CD4-positive, alpha-beta T cell treated with Interleukin-6 at 100 ng/mL for 8 hours (primary cell): ENCODE measurements around the gene MED12L.

Source experiments
- DNase-seq: peaks from one replicate; pipeline ENCODE4 v3.0.0-alpha.2; 2020; ENCODE audit warnings: mixed read lengths, low spot score

MED12L gene

GRCh38 chr3:151425627-151426340, 340.3 kb downstream of the MED12L start:
- DNase-seq, result no peak

DNA sequence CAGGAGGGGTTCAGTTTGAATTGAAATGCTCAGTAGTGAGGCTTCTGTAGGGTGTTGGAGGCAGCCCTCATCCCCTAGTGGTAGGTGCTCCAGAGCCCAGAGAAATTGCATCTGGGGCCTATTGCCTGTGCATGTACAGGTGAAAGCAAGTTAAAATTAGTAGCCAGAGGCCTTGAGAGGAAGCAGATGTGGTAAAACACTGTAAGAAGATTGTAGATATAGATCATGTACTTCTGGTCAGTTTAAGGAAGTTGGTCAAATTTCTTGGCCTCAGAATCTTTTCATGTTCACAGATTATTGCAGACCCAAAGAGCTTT, 340.8 kb downstream of the MED12L start:
- DNase-seq, result no peak

GRCh38 chr3:151428386-151428785, 342.9 kb downstream of the MED12L start:
- no peak for DNase-seq

DNA sequence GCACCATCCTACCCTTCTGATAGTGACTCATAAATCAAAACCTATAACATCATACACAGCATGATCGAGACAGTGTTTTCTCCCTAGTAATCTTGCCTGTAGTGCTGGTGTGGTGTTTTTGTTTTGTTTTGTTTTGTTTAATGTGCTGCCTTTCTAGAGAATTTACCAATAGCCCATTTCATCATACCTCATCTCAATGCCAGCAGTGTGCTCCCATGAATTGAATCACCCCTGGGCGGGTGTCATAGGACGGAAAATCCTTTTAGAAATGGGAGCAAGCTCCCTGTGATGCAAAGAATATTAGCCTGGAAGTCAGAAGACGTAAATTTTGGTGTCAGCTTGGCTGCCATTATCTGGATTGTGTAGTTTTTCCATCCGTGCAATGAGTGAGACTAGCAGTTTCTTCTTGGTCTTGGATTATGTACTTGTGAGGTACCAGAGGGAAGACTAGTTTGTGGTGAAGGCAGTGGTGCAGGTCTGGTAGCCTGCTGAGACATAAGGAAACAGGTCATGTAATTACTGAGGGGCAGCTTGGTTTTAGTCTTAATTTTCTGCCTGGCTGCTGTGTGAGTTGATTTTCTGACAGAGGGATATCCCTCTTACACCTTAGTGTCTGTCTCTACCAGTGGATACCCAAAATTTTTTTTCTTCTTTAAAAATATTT, 345.5 kb downstream of the MED12L start:
- no peak for DNase-seq

GRCh38 chr3:151431940-151432339, 346.5 kb downstream of the MED12L start:
- no peak for DNase-seq

GRCh38 chr3:151432616-151433372, 347.3 kb downstream of the MED12L start:
- no peak for DNase-seq

DNA sequence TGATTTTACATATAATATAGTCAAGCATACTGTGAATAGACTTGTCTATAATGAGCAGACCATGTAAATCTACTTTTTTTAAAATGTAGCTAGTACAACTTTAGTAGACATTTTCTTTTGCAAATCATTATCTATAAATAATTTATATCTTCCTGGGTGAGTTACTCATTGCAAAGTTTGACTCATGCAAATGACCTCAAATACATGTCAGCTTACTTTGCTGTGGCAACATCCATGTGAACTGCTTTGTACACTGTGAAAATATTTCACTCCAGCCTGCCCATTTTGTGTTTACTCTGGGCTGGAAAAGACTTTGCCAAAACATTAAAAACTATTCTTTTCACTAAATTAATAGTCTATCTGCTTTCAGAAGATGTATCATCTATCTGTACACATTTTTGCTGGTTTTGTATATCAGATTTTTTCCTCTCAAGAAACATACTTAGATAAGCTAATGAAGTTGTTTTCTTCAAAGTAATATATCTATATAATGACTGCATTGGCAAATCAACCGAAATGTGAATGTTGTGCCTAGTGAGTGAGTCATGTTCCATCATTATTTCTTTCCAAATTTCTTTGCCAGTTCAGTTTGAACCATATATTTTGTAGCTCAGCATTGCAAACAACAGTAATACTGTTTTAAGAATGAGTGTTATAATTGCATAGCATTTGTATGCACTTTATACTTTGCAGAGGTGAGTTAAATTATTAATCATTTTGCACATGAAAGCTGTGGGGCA, 348.9 kb downstream of the MED12L start:
- no peak for DNase-seq

DNA sequence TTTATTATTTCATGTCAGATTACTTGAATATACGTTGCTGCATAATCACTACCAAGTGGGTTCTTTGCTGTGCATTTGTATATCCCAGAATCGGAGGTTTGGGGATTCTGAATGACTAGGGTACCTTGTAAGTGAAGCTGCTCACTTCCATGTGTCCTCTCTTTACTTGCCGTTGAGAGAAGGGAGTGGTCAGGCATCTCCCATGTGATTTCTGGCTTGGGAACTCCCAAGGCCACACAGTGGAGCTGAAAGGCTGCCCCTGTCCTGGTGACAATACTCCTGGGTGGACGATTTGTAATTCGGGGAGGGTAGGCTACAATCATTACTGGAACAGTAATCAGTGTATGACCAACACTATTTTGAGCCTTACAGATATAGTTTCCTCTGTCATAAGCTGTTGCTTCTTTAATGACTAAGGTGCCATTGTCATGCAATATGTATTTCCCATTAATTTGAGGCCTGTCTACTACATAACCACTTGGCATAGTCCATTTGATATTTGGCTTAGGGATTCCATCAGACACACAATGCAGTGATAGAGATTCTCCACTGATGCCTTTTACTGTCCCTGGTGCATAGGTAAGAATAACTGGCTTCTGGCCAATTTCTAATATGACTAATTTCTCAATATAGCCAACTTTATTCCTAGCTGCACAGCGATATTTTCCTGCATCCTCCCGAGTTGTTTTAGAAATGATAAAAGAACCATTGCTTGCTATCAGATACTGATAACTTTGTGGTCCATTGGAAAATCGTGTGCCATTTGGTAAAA, 351.4 kb downstream of the MED12L start:
- no peak for DNase-seq

DNA sequence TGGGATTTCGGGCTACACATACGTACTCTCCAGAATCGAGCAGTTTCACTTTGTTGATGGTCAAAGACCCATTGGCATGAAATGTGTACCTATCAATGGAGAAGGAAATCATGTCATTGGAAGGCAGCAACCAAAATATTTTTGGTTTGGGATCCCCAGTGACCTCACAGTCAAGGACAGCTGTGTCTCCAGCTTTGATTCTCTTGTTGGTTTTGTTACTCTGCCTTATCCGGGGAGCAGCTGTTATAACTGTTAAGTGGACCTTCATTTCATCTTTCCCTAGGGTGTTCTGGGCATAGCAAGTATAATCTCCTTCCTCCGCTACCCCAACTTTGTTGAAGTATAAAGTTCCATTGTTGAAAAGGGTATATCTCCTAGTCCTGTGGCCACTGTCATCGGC, 352.4 kb downstream of the MED12L start:
- no peak for DNase-seq

DNA sequence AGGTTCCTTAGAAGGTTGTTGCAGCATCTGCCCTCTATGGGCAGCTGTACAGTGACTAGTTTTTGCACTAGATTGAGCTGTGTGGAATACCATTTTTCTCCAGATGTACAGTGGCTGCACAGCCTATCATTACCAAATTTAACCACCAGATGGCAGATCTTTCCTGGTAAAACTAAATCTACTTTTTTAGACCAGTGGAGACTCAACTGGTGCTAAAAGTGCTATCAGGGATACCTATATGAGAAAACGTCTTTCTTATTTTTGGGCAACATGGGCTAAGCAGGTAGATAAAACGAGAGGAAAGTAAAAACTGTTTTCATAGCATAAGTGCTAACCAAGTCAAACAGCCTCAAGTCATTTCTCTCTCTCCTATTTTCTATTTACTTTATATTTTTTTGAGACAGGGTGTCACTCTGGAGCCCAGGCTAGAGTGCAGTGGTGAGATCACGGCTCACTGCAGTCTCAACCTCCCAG, 354.2 kb downstream of the MED12L start:
- peak; percentile 15 for DNase-seq

DNA sequence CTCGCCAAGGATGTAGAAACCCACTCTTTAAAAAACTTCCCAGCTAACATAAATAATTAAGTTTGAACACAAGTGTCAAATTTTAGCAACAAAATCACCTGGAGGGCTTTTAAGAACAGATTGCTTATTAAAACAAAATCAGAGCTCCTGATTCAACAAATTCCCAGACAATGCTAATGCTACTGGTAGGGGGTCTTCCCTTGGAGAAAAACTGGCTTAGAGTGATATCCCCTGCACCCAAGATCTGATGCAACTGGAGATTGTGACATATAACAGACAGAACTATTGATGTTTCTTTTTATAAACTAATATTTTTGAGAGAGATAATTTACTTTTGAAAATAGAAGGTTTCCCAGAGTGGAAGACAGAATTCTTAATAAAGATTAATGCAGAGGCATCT, 355.5 kb downstream of the MED12L start:
- no peak for DNase-seq

DNA sequence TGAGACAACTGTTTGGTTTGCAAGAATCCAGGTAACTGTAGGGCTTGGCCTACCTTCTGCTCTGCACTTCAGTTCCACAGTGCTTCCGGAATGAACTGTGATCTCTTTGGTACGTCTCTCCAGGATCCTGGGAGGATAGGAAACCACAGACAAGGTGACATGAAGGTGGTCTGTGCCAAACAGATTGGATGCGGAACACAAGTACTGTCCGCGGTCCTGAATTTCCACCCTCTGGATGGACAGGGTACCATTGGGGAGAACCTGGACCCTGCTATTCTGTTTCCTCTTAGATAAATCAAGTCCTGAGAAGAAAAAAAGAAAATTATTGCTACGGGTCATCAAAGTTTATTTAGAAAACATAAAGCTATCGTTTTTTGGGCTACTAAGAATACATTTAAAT, 358.1 kb downstream of the MED12L start:
- no peak for DNase-seq

- no peak for DNase-seq
Observed at GRCh38 chr3:151445273-151446001, 360.0 kb downstream of the MED12L start.

- no peak for DNase-seq
Observed at GRCh38 chr3:151446002-151446340, 360.5 kb downstream of the MED12L start.

- no peak for DNase-seq
Observed at GRCh38 chr3:151452368-151452767, 366.9 kb downstream of the MED12L start.

GRCh38 chr3:151452841-151453240, 367.4 kb downstream of the MED12L start:
- DNase-seq, result no peak

GRCh38 chr3:151456065-151456464, 370.6 kb downstream of the MED12L start:
- no peak for DNase-seq

DNA sequence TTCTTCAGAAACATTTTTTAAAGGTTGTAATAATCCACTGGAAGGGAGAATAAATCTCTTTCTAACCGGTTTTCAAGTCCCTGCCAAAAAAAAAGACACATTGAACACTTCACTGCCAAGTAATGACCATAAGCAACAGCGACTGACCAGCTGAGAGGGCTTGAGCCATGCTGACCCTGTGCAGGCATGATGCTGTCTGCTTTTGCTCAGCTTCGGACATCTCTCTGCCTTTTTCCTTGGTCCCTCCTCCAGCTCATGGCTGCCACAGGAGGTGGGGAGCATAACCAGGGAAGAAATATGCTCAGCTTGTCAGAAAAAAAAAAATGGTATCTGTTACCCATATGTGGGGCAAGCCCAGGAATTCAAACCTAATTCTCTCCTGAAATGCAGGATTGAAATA, 373.9 kb downstream of the MED12L start:
- no peak for DNase-seq

DNA sequence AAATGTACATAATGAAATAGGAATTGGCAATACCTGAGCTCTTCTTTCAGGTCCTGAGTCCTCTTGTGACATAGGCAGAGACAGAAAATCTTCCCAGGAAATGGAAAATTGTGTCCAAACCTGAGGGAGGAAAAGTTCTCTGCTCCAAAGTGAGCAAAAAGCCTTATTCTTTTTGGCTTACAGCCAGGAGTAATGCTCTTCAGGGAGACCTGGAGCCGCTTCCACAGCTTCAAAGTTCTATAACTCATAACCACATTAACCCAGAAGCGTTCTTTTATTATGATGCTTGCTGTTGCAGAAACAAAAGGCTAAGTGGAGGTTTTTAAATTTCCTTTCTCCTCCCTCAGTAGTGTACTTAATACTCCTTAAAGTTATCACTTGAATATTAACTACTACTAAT, 374.8 kb downstream of the MED12L start:
- DNase-seq, result no peak

DNA sequence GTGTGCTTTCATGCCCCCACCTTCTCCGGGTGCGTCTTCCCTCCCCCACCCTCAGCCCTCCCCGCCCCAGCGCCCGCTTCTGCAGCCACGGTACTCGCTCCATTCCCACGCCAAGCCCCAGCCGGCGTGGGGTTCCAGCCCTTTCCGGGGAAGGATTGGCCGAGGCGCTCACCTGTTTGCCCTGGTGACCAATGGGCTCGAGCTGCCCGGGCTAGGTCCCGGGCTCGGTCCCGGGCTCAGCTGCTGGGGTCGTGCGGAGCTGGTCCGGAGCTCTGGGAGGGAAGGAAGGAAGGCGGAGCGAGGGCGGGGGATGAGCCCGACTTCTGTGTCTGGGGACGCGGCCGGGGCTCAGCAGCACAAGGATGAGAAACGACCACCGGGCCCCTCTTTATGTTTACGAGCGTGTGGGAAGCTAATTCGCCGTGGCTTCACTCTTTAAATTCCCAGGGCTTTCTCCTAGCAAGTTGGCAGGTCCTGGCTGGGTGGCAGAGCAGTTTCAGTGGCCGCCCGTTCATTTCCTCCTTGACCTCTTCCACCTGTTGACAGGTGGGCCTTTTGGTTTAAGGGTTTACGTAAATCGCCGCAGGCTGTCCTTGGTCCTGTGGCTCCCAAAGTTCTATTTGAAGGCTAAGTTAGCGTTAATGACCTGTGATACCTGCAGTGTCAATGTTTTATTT, 375.4 kb downstream of the MED12L start, which contains the start of gene IGSF10:
IGSF10 (minus strand) TSS at position 288 of the 677 bp plus-strand sequence. CDS start 2,352 bp downstream, outside the sequence.
- DNase-seq, result no peak
